Fibroblast of the aortic adventitia (primary cell): ENCODE measurements around the gene IREB2. TPM values are rescaled to one million over a fixed set of nuclear protein-coding genes. Genes with fewer than 3 reads are reported as not detected.

ENCODE experiments used
- DNase-seq: peaks from one replicate; pipeline ENCODE4 v3.0.0-alpha.2; 2010; ENCODE audit warnings: low read depth
- H3K4me3 ChIP-seq: 2 replicates; pipeline ENCODE4 v1.5.1; 2011; ENCODE audit warnings: low read depth, mild to moderate bottlenecking, control low read depth, low read length, moderate library complexity
- total RNA-seq: library from RNA; depleted of rRNA; stranded (reverse); fragments of >200 nt; gene quantifications from 2 replicates; pipeline ENCODE4 v1.2.3, GENCODE V29; 2012; ENCODE audit warnings: low replicate concordance
- TF ChIP-seq, protein P1 (sequence below): IDR thresholded peaks from 2 replicates; pipeline ENCODE4 v1.5.1; 2011; ENCODE audit warnings: mild to moderate bottlenecking, low read length, control low read depth, inconsistent platforms; ENCODE audit not compliant: insufficient read depth

Gene IREB2
- total RNA-seq, 1 donor: 25.1 TPM

DNA sequence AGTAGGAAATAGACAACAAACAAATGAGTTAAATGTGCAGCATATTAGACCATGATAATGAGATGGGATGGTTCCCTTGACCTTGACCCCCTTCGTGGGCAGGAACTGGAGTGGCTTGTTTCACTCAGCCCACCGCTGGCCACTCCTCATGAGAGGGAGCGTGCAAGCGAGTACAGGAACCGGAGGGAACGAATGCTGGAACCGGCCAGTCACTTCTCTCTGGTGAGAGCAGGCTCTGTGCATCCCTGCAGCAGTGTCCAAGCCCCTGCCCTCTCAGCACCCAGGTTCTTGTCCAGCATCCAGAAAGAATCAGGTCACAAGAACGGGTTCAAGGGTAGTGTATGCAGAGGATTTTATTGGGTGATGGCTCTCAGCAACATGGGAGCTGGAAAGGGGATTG is 17.2 kb upstream of the IREB2 start:
- TF ChIP-seq, protein P1, sequence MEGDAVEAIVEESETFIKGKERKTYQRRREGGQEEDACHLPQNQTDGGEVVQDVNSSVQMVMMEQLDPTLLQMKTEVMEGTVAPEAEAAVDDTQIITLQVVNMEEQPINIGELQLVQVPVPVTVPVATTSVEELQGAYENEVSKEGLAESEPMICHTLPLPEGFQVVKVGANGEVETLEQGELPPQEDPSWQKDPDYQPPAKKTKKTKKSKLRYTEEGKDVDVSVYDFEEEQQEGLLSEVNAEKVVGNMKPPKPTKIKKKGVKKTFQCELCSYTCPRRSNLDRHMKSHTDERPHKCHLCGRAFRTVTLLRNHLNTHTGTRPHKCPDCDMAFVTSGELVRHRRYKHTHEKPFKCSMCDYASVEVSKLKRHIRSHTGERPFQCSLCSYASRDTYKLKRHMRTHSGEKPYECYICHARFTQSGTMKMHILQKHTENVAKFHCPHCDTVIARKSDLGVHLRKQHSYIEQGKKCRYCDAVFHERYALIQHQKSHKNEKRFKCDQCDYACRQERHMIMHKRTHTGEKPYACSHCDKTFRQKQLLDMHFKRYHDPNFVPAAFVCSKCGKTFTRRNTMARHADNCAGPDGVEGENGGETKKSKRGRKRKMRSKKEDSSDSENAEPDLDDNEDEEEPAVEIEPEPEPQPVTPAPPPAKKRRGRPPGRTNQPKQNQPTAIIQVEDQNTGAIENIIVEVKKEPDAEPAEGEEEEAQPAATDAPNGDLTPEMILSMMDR: no peak
- no peak for DNase-seq

DNA sequence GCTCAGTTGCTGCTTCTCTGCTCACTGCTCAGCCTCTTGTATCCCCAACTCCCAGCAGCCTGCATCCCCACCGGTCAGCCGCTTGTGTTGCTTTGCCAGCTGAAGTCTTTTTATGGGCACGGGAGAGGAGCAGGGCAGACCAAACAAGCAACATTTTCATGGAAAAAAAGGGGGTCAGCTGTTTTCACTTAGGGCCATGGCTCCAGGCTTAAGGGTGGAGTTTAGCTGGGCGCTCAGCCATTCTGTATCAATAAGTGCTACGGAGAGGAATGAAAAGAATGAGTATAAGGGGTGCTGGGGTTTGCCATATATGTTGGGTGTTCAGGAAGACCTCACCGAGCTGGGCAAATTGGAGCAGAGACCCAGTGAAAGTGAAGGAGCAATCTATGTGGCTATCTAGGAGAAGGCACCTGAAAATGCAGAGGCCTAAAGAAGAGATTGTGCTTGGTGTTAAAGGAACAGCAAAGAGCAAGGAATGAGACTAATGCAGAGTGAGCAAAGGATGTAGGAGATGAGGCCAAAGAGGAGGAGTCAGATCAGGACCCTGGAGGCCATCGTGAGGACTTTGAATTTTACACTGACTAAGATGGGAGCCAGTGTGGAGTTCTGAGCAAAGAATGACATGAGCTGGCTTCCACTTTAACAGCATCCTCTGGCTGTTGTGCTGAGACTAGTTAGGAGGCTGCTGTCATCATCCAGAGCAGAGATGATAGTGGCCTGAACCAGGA is 16.6 kb upstream of the IREB2 start:
- TF ChIP-seq, protein P1: no peak
- peak; percentile 69 for DNase-seq
- no peak overlapping the region for H3K4me3 ChIP-seq

More for the DNA sequence above, 17.2 kb upstream of the IREB2 start:
- H3K4me3 ChIP-seq: no peak overlapping the region

DNA sequence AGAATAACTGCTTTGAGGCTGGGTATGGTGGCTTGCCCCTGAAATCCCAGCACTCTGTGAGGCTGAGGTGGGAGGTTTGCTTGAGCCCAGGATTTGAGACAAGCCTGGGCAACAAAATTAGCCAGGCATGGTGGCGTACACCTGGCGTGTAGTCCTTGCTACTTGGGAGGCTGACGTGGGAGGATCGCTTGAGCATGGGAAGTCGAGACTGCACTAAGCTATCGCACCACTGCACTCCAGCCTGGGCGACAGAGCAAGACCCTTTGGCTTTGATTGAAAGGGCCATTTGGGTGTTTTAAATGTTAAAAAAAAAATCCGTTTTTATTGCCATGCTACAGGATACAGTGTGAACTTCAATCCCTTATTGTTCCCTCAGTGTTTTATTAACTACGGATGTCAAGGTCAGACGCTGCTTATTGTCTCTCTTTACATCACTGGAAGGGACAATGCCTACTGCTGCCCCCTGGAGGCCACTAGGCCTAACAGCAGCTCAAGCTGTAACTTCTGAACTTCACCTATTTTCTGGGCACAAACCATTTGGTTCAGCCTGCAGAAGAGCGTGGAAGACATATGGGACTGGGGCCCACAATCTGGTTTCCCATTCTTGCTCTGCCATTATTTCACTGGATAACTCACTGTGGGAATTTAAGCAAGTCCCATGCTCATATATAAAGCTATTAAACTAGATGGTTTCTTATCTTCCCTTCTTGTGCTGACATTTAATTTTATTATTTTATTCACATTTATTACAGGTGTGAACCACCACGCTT is 15.3 kb upstream of the IREB2 start:
- DNase-seq: peak; percentile 70
- no peak overlapping the region for H3K4me3 ChIP-seq
- TF ChIP-seq, protein P1: peak; percentile 96

DNA sequence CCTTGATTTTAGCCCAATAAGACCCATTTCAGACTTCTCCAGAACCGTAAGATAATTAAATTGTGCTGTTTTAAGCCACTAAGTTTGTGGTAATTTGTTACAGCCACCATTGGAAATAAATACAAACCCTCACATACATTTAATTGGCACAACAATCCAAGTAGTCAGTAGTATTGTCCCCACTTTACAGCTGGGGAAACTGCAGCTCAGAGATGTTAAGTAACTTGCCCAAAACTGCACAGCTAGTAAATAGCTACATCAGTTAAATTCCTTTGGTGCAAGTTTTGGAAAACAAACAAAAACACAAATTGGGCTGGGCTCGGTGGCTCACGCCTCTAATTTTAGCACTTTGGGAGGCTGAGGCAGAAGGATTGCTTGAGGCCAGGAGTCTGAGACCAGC is 13.3 kb upstream of the IREB2 start:
- TF ChIP-seq, protein P1: no peak
- DNase-seq: no peak
- no peak overlapping the region for H3K4me3 ChIP-seq

DNA sequence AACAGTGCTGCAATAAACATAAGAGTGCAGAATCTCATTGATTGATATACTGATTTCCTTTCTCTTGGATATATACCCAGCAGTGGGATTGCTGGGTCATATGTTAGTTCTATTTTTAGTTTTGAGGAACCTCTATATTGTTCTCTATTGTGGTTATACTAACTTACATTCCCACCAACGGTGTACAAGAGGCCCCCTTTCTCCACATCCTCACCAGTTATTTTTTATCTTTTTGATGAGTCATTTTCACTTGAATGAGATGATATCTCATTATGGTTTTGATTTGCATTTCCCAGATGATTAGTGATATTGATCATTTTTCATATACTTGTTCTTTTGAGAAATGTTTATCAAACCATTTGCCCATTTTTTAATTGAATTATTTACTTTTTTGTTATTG is 12.4 kb upstream of the IREB2 start:
- no peak overlapping the region for H3K4me3 ChIP-seq
- no peak for DNase-seq
- TF ChIP-seq, protein P1: no peak

DNA sequence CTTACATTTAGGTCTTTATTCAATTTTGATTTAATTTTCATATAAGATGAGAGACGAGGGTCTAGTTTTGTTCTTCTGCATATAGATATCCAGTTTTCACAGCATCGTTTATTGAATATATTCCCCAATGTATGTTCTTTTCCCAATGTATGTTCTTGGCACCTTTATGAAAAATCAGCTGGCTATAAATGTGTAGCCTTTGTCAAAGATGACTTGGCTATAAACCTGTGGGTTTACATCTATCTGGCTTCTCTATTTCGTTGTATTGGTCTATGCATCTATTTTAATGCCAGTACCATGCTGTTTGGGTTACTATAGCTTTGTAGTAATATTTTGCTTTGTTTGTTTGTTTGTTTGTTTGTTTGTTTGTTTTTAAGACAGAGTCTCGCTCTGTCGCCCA is 11.7 kb upstream of the IREB2 start:
- no peak overlapping the region for H3K4me3 ChIP-seq
- DNase-seq: no peak
- TF ChIP-seq, protein P1: no peak
